A549 (cell line): ENCODE results near the gene TLCD3B. TPM values are rescaled to one million over a fixed set of nuclear protein-coding genes. Genes with fewer than 3 reads are reported as not detected.
A peak's percentile ranks its signal among the peaks of the same experiment; 100 is the strongest.

Source experiments
- ATAC-seq, 2 experiments: fragments of 200-7000 bp in 1 of 2; fragments of >200 bp in 1 of 2; cut with Nextera tagmentation in 1 of 2; cut with Tn5 transposase in 1 of 2; 3 replicates each; pipeline versions ENCODE4 v1.8.0 to v1.9.1; 2018 to 2020; ENCODE audit warnings: mild to moderate bottlenecking in 1 of 2, moderate library complexity in 1 of 2
- CTCF ChIA-PET: fragments of 300-600 bp; sonication (Branson Sonifier 250); formaldehyde crosslinking; extraction: SDS; loops from one replicate; lab custom pipeline; 2021; ENCODE audit warnings: antibody characterized with exemption, inconsistent platforms; lab: Yijun Ruan, JAX
- POLR2A ChIA-PET: fragments of 350-600 bp; formaldehyde crosslinking; extraction: SDS; loops from one replicate; lab custom pipeline; 2021; ENCODE audit warnings: antibody characterized with exemption, inconsistent platforms; lab: Yijun Ruan, JAX
- DNase-seq, 2 experiments: peaks; one replicate each; pipeline versions ENCODE4 v3.0.0 to v3.0.0-alpha.2; 2011 to 2016; ENCODE audit warnings: low read depth in 1 of 2, low spot score in 1 of 2
- FAIRE-seq: peaks from 2 replicates; lab custom pipeline; 2011; peaks lifted over from hg19 to GRCh38; lab: Jason Lieb, UNC
- H3K27ac ChIP-seq, 2 experiments: fragments of >200 bp; sonication (Bioruptor Twin); formaldehyde crosslinking; 3 replicates each; pipeline ENCODE4 v1.5.1; 2016 to 2017
- H3K4me1 ChIP-seq: fragments of >200 bp; sonication (Bioruptor Twin); formaldehyde crosslinking; 3 replicates; pipeline ENCODE4 v1.6.1; 2016
- H3K4me2 ChIP-seq: fragments of >200 bp; sonication (Bioruptor Twin); formaldehyde crosslinking; 3 replicates; pipeline ENCODE4 v1.6.1; 2016
- H3K4me3 ChIP-seq: fragments of >200 bp; sonication (Bioruptor Twin); formaldehyde crosslinking; 3 replicates; pipeline ENCODE4 v1.5.1; 2016
- H3K9me3 ChIP-seq: fragments of >200 bp; sonication (Bioruptor Twin); formaldehyde crosslinking; 3 replicates; pipeline ENCODE4 v1.6.1; 2016
- CBX2 ChIP-seq: fragments of 200-600 bp; sonication (generic); IDR thresholded peaks from 2 replicates; pipeline ENCODE4 v1.6.1; 2016; ENCODE audit warnings: low read depth, mild to moderate bottlenecking, borderline replicate concordance
- CTCF ChIP-seq: fragments of >200 bp; sonication (Bioruptor Twin); formaldehyde crosslinking; IDR thresholded peaks from 3 replicates; pipeline ENCODE4 v1.5.1; 2016
- EHMT2 ChIP-seq: fragments of 200-600 bp; sonication (generic); IDR thresholded peaks from 2 replicates; pipeline ENCODE4 v1.6.1; 2016; ENCODE audit warnings: antibody characterized with exemption, low read depth, mild to moderate bottlenecking, moderate library complexity
- ELK1 ChIP-seq: fragments of 150-350 bp; IDR thresholded peaks from 2 replicates; pipeline ENCODE4 v1.6.1; 2014; ENCODE audit warnings: low read depth, mild to moderate bottlenecking, low read length
- FOSB ChIP-seq: fragments of 250-450 bp; sonication (Bioruptor Pico); IDR thresholded peaks from 2 replicates; pipeline ENCODE4 v1.5.0; 2020; ENCODE audit warnings: mild to moderate bottlenecking, moderate library complexity
- FOXS1 ChIP-seq: fragments of 250-450 bp; sonication (Bioruptor Pico); IDR thresholded peaks from 2 replicates; pipeline ENCODE4 v1.5.0; 2020; ENCODE audit warnings: mild to moderate bottlenecking, moderate library complexity
- HDAC2 ChIP-seq: fragments of 200-600 bp; sonication (generic); IDR thresholded peaks from 2 replicates; pipeline ENCODE4 v1.6.1; 2016
- HEYL ChIP-seq: fragments of 250-450 bp; sonication (Bioruptor Pico); IDR thresholded peaks from 2 replicates; pipeline ENCODE4 v1.8.0; 2021; ENCODE audit warnings: mild to moderate bottlenecking, moderate library complexity
- HOXA7 ChIP-seq: fragments of 250-450 bp; sonication (Bioruptor Pico); IDR thresholded peaks from 2 replicates; pipeline ENCODE4 v1.5.0; 2020; ENCODE audit warnings: mild to moderate bottlenecking, moderate library complexity
- HOXB5 ChIP-seq: fragments of 250-450 bp; sonication (Bioruptor Pico); IDR thresholded peaks from 2 replicates; pipeline ENCODE4 v1.5.0; 2020; ENCODE audit warnings: mild to moderate bottlenecking, moderate library complexity
- JUN ChIP-seq, 2 experiments: fragments of >200 bp; sonication (Bioruptor Twin); formaldehyde crosslinking; IDR thresholded peaks; 2 replicates in 1 of 2; 3 replicates in 1 of 2; pipeline ENCODE4 v1.6.1; 2016 to 2017
- KDM5A ChIP-seq: fragments of 200-600 bp; sonication (generic); IDR thresholded peaks from 2 replicates; pipeline ENCODE4 v1.6.1; 2016; ENCODE audit warnings: antibody characterized with exemption, mild to moderate bottlenecking
- MAX ChIP-seq: IDR thresholded peaks from 2 replicates; pipeline ENCODE4 v1.6.1; 2012
- MYC ChIP-seq: IDR thresholded peaks from 2 replicates; pipeline ENCODE4 v1.6.1; 2012; ENCODE audit warnings: mild to moderate bottlenecking, inconsistent platforms, low read length, improper control_type of control experiment, borderline replicate concordance
- NFE2L2 ChIP-seq: fragments of 150-350 bp; conservative IDR thresholded peaks from 2 replicates; pipeline ENCODE4 v1.6.1; 2014; ENCODE audit warnings: low read length
- NR3C1 ChIP-seq: fragments of >200 bp; sonication (Bioruptor Twin); formaldehyde crosslinking; IDR thresholded peaks from 3 replicates; pipeline ENCODE4 v1.6.1; 2017
- PHF8 ChIP-seq: fragments of 200-600 bp; sonication (generic); IDR thresholded peaks from 2 replicates; pipeline ENCODE4 v1.6.1; 2016; ENCODE audit warnings: low read depth, mild to moderate bottlenecking, antibody characterized with exemption, moderate library complexity, borderline replicate concordance
- RCOR1 ChIP-seq: fragments of 150-350 bp; IDR thresholded peaks from 2 replicates; pipeline ENCODE4 v1.6.1; 2014; ENCODE audit warnings: antibody characterized with exemption, low read length, low read depth
- RFX5 ChIP-seq: fragments of 450-650 bp; IDR thresholded peaks from 2 replicates; pipeline ENCODE4 v1.7.1; 2014; ENCODE audit warnings: antibody characterized with exemption, mild to moderate bottlenecking, moderate library complexity
- TP53 ChIP-seq: fragments of 250-450 bp; sonication (Bioruptor Pico); IDR thresholded peaks from 2 replicates; pipeline ENCODE4 v1.5.0; 2021; ENCODE audit warnings: mild to moderate bottlenecking, moderate library complexity
- ZFP36 ChIP-seq: fragments of 450-650 bp; IDR thresholded peaks from 2 replicates; pipeline ENCODE4 v1.6.1; 2014; ENCODE audit warnings: borderline replicate concordance; ENCODE audit not compliant: partially characterized antibody
- WGBS: methylation state at CpG from one replicate; pipeline ENCODE4 v1.1.6; 2017; ENCODE audit errors: missing lambda C conversion rate; 5-methylcytosine and 5-hydroxymethylcytosine counted together
- polyA plus RNA-seq, 4 experiments: library from polyadenylated mRNA; depleted of rRNA in 3 of 4; stranded (reverse); fragments of >200 nt; fragmentation: RNase III in 1 of 4; extraction: RNeasy Plus Mini Kit Qiagen cat#74134 plus additional on column Dnase treatment in 1 of 4; gene quantifications; 2 replicates in 3 of 4; 3 replicates in 1 of 4; pipeline ENCODE4 v1.2.3, GENCODE V29; 2011 to 2017
- TF ChIP-seq, protein P1 (sequence below): fragments of 250-450 bp; sonication (Bioruptor Pico); IDR thresholded peaks from 2 replicates; pipeline ENCODE4 v1.5.0; 2020; ENCODE audit warnings: low read depth, mild to moderate bottlenecking, moderate library complexity
- TF ChIP-seq, protein P2 (sequence below): fragments of 450-650 bp; IDR thresholded peaks from 2 replicates; pipeline ENCODE4 v1.6.1; 2014; ENCODE audit warnings: antibody characterized with exemption
- TF ChIP-seq, protein P3 (sequence below): IDR thresholded peaks from 2 replicates; pipeline ENCODE4 v1.6.1; 2012

Gene TLCD3B
- polyA plus RNA-seq, 2 of the 4 experiments (the other 2 are of a cell fraction) = 0.30 to 0.68 TPM

DNA sequence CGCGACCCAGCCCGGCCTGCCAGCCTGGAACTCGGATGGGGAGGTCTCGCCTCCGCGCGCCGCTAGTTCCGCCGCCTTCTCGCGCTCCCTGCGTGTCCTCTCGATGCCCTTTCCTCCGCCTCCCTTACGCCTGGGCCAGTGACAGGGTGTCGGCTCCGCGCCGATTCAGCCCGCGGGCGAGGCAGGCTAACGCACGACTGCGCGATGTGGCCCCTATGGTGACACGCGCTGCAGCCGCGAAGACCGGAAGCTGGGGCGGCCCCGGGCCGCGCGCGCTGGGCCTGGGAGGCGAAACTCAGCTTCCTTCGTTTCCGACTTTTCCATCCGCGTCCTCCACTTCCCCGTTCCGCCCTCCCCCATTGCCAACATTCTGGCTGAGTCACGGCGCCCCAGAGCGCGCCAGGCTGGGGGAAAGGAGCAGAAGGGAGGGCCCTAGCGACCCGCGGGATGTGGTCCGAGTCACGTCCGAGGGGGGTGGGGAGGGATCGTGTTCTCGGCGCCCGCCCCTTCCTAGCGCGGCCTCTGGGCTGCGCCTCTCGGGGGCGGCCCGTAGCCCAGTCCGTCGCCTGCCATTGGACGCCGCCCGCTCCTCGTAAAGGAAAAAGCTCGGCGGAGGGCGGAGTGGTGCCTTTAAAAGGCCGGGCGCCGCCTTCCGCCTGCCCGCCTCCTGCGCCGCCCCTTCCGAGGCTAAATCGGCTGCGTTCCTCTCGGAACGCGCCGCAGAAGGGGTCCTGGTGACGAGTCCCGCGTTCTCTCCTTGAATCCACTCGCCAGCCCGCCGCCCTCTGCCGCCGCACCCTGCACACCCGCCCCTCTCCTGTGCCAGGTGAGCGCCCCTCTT, 34.3 kb upstream of the TLCD3B start, which contains the start of gene ALDOA (continued):
- 0 out of 2 replicates have a peak, but pooled peaks have one; percentile 43 for TF ChIP-seq HOXA7
- no peak; the same call in 1 of the 2 replicates for TF ChIP-seq FOXS1 (CRISPR knock-in tag)
- no peak for TF ChIP-seq RCOR1
- TF ChIP-seq HEYL = no peak
- no peak for TF ChIP-seq HDAC2

DNA sequence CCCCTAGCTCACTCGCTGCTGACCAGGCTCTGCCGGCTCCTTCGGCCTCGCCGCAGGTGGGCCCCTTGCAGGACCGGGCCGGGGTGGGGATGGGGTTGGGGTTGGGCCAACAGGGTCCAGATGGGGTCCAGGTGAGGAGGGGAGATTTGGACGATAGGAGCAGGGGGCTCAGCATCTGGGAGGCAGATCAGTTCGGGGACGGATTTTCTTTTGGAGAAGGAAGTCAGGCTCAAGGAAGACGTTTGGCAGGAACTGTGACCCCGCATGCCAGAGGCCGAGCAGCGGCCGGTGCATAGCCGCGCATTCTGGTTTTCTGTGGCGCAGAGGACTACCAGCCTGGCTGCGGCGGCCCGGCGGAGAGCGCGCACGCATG, 33.6 kb upstream of the TLCD3B start:
- DNase-seq = no peak
- peak in 1 of 2 experiments; percentile 7; a peak in 3 of 6 replicates for ATAC-seq
- H3K4me3 ChIP-seq = peak overlapping the region; percentile 73
- peaks cover 34% of the 10 kb centered on the region for H3K4me1 ChIP-seq
- ChIA-PET POLR2A (interaction anchor here (0.5 to 3.5 kb wide), 14 partner anchors 10 to 1094 kb away, joined by 3 to 67 read pairs (median 8); partner anchors contain the start of genes KIF22, PPP4C, TBX6 and YPEL3), CTCF (interaction anchor here (3.3 to 9.9 kb wide), 5 partner anchors 10 to 33 kb away, joined by 13 to 119 read pairs (median 44); partner anchors contain the start of genes PPP4C, TBX6 and TLCD3B)
- TF ChIP-seq CBX2 = no peak
- no peak for TF ChIP-seq FOSB
- TF ChIP-seq RCOR1 = no peak
- no peak for TF ChIP-seq PHF8
- TF ChIP-seq HOXA7 = no peak
- TF ChIP-seq NR3C1 = no peak
- no peak for TF ChIP-seq ELK1
- no peak for TF ChIP-seq KDM5A
- FAIRE-seq = no peak
- H3K4me2 ChIP-seq = peak overlapping the region; percentile 90
- no peaks in the 10 kb centered on the region for H3K9me3 ChIP-seq
- WGBS = under 1% methylated on average over 19 of the region's 25 CpGs
- peak overlapping the region; percentile 96 to 97 for H3K27ac ChIP-seq

DNA sequence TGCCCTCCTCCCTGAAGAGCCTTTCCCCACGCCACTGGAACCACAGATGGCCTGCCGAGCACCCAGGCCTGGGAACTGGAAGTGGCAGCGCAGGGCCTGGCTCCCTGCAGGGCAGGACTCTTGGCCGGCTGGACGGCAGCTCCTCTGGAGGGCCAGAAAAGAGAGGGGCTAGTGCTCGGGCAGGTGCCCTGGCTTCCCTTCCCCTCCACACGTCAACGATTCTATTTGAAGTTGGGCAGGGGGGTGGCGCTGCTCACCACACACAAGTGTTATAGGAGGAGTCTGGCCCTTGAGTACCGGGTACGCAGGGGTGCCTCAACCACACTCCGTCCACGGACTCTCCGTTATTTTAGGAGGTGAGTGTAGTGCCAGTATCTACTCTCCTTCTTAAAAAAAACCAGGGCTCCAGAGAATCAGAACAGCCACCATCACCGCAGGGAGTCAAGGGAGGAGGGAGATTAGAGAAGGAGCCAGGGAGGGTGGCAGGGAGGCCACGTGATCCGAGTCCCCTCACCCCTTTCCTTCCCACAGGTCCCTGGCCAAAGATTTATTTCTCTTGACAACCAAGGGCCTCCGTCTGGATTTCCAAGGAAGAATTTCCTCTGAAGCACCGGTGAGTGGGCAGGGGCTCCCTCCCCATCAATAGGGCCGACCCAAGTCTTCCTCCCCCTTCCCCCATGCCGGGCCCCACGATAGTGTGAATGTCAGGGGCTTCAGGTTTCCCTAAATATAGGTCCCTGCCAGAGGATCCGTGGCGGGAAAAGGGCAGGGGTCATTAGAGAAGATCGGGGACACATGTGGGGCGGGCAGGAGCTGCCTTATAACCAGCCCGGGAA, 33.0 kb upstream of the TLCD3B start:
- DNase-seq (peak; percentile 73 to 79), ATAC-seq (peak; percentile 49 to 53), FAIRE-seq (no peak)
- Histone ChIP-seq H3K4me1 (peaks cover 30% of the 10 kb centered on the region), H3K9me3 (no peaks in the 10 kb centered on the region), H3K4me3 (peak overlapping the region; percentile 73), H3K4me2 (peak overlapping the region; percentile 90), H3K27ac (peak overlapping the region; percentile 96 to 97)
- ChIA-PET CTCF (interaction anchor here (0.5 to 9.9 kb wide), 11 partner anchors 9 to 362 kb away, joined by 3 to 119 read pairs (median 6); partner anchors contain the start of genes PPP4C, TBX6 and TLCD3B), POLR2A (interaction anchor here (0.5 to 3.5 kb wide), 4 partner anchors 9 to 1093 kb away, joined by 3 to 67 read pairs (median 6); partner anchors contain the start of gene TBX6)
- 7% methylated on average over 23 of the region's 27 CpGs for WGBS
- TF ChIP-seq, protein P1, sequence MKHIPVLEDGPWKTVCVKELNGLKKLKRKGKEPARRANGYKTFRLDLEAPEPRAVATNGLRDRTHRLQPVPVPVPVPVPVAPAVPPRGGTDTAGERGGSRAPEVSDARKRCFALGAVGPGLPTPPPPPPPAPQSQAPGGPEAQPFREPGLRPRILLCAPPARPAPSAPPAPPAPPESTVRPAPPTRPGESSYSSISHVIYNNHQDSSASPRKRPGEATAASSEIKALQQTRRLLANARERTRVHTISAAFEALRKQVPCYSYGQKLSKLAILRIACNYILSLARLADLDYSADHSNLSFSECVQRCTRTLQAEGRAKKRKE (CRISPR knock-in tag) = no peak
- no peak for TF ChIP-seq EHMT2
- TF ChIP-seq RFX5 = no peak
- no peak for TF ChIP-seq ZFP36
- peak; percentile 74 for TF ChIP-seq MAX
- TF ChIP-seq, protein P2, sequence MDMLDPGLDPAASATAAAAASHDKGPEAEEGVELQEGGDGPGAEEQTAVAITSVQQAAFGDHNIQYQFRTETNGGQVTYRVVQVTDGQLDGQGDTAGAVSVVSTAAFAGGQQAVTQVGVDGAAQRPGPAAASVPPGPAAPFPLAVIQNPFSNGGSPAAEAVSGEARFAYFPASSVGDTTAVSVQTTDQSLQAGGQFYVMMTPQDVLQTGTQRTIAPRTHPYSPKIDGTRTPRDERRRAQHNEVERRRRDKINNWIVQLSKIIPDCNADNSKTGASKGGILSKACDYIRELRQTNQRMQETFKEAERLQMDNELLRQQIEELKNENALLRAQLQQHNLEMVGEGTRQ = peak; percentile 83
- no peak for TF ChIP-seq NFE2L2
- peak in 1 of 2 experiments; percentile 55; a peak in 1 of 5 replicates for TF ChIP-seq JUN (IDR thresholded peaks at IDR 0.05)
- TF ChIP-seq TP53 = no peak
- 0 out of 2 replicates have a peak, but pooled peaks have one; percentile 47 for TF ChIP-seq HOXB5 (CRISPR knock-in tag)
- TF ChIP-seq ELK1 = no peak
- TF ChIP-seq, protein P3, sequence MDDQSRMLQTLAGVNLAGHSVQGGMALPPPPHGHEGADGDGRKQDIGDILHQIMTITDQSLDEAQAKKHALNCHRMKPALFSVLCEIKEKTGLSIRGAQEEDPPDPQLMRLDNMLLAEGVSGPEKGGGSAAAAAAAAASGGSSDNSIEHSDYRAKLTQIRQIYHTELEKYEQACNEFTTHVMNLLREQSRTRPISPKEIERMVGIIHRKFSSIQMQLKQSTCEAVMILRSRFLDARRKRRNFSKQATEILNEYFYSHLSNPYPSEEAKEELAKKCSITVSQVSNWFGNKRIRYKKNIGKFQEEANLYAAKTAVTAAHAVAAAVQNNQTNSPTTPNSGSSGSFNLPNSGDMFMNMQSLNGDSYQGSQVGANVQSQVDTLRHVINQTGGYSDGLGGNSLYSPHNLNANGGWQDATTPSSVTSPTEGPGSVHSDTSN = no peak
- TF ChIP-seq HEYL = no peak
- TF ChIP-seq CTCF = peak; percentile 55
- TF ChIP-seq MYC = no peak
